ENCODE measurements around the gene MAP3K8.
"Not testable (repeated sequence)": the region's sequence is repeated elsewhere in the genome, so short reads cannot be mapped to it uniquely, and the experiment has no call there.

MAP3K8 gene

GRCh38 chr10:30447125-30447799 is 13.3 kb downstream of the MAP3K8 start:
- DNase-seq = no peak

- no peak for DNase-seq
Observed at GRCh38 chr10:30448092-30448491, 14.1 kb downstream of the MAP3K8 start.

- no peak for DNase-seq
Observed at GRCh38 chr10:30453764-30454527, 20.0 kb downstream of the MAP3K8 start.

- no peak for DNase-seq
Observed at GRCh38 chr10:30454744-30455510, 20.9 kb downstream of the MAP3K8 start.

GRCh38 chr10:30455816-30456215 is 21.8 kb downstream of the MAP3K8 start:
- DNase-seq = no peak

GRCh38 chr10:30456266-30456665 is 22.3 kb downstream of the MAP3K8 start:
- no peak for DNase-seq

GRCh38 chr10:30459283-30459682 is 25.3 kb downstream of the MAP3K8 start:
- peak in 5 of 14 donors; percentile 7 to 25 (median 11) for DNase-seq

GRCh38 chr10:30460121-30460520 is 26.1 kb downstream of the MAP3K8 start:
- no peak for DNase-seq

- DNase-seq = no peak
Observed at GRCh38 chr10:30462513-30462912, 28.5 kb downstream of the MAP3K8 start.

- DNase-seq = no peak
Observed at GRCh38 chr10:30463944-30464451, 30.0 kb downstream of the MAP3K8 start.

GRCh38 chr10:30464675-30465074 is 30.7 kb downstream of the MAP3K8 start:
- no peak for DNase-seq

GRCh38 chr10:30466445-30466844 is 32.5 kb downstream of the MAP3K8 start:
- DNase-seq = no peak

GRCh38 chr10:30467651-30468338 is 33.8 kb downstream of the MAP3K8 start:
- no peak for DNase-seq

- DNase-seq = no peak
Observed at GRCh38 chr10:30472414-30473155, 38.6 kb downstream of the MAP3K8 start.

GRCh38 chr10:30475515-30475914 is 41.5 kb downstream of the MAP3K8 start:
- DNase-seq = not testable (repeated sequence)

- DNase-seq = no peak
Observed at GRCh38 chr10:30476511-30477155, 42.6 kb downstream of the MAP3K8 start.

GRCh38 chr10:30479513-30479912 is 45.5 kb downstream of the MAP3K8 start:
- DNase-seq = not testable (repeated sequence)

GRCh38 chr10:30481603-30482002 is 47.6 kb downstream of the MAP3K8 start:
- no peak for DNase-seq

- no peak for DNase-seq
Observed at GRCh38 chr10:30488316-30488715, 54.3 kb downstream of the MAP3K8 start.

- DNase-seq = no peak
Observed at GRCh38 chr10:30489346-30489745, 55.4 kb downstream of the MAP3K8 start.

Data from C1 segment of cervical spinal cord (tissue), 14 donors.